Measurements from ENCODE around the gene SHROOM4. TPM values are rescaled to one million over a fixed set of nuclear protein-coding genes. Genes with fewer than 3 reads are reported as not detected.

SHROOM4 gene
- total RNA-seq, 6 experiments from 2014 or later = 0.55 to 2.0 (median 1.2) TPM

DNA sequence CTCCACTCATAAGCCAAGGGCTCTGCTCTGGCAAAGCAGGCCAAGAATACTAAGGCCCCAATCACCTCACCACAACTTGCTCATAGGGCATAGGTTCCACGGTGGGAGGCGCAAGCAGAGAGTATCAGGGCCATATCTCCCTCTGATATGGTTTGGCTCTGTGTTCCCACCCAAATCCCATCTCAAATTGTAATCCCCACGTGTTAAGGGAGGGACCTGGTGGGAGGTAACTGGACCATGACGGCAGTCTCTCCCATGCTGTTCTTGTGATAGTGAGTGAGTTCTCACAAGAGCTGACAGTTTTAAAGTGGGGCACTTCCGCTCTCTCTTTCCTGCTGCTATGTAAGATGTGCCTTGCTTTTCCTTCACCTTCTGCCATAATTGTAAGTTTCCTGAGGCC, 88.7 kb downstream of the SHROOM4 start:
- intact Hi-C loops (cut with DNase I) = no loop called here
- ATAC-seq (no peak), DNase-seq (no peak)
- H3K9me3 ChIP-seq = no peaks in the 10 kb centered on the region
- WGBS (ENCODE audit: insufficient coverage, low coverage, low lambda C conversion rate, missing lambda C conversion rate) = 60% methylated on average over 3 of the region's 5 CpGs
- TF ChIP-seq, protein P1, sequence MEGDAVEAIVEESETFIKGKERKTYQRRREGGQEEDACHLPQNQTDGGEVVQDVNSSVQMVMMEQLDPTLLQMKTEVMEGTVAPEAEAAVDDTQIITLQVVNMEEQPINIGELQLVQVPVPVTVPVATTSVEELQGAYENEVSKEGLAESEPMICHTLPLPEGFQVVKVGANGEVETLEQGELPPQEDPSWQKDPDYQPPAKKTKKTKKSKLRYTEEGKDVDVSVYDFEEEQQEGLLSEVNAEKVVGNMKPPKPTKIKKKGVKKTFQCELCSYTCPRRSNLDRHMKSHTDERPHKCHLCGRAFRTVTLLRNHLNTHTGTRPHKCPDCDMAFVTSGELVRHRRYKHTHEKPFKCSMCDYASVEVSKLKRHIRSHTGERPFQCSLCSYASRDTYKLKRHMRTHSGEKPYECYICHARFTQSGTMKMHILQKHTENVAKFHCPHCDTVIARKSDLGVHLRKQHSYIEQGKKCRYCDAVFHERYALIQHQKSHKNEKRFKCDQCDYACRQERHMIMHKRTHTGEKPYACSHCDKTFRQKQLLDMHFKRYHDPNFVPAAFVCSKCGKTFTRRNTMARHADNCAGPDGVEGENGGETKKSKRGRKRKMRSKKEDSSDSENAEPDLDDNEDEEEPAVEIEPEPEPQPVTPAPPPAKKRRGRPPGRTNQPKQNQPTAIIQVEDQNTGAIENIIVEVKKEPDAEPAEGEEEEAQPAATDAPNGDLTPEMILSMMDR (IDR thresholded peaks at IDR 0.05) = no peak
- TF ChIP-seq POLR2A (IDR thresholded peaks at IDR 0.05) = no peak
- no peaks in the 10 kb centered on the region for H3K27me3 ChIP-seq
- H3K4me3 ChIP-seq = no peak overlapping the region
- H3K4me1 ChIP-seq = no peaks in the 10 kb centered on the region
- H3K36me3 ChIP-seq = no peaks in the 10 kb centered on the region
- no peak overlapping the region for H3K27ac ChIP-seq

DNA sequence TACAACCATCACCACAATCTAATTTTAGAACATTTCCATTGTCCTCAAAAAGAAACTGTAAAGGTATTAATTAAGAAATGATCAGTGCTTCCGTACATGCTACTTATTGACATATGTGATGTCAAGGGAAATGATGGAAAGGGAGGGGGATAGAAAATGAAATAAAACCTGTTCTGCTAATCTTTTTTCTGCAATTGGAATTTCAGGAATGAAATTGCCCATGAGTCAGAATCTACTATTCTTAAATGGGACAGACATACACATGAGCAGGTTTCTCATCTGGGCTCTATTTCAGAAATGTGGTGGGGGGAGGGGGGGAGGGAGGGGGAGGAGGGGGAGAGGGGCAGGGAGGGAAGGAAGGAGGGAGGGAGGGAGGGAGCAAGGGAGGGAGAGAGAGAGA, 91.0 kb downstream of the SHROOM4 start:
- WGBS (ENCODE audit: insufficient coverage, low coverage, low lambda C conversion rate, missing lambda C conversion rate) = 75% methylated on average over 1 of the region's 1 CpG

GRCh38 chrX:50721764-50722521, 92.1 kb downstream of the SHROOM4 start:
- intact Hi-C loops (cut with DNase I) = no loop called here

More for the DNA sequence above, 91.0 kb downstream of the SHROOM4 start:
- no peak for TF ChIP-seq POLR2A (IDR thresholded peaks at IDR 0.05)
- TF ChIP-seq, protein P1 (IDR thresholded peaks at IDR 0.05) = no peak
- no peak overlapping the region for H3K27ac ChIP-seq
- no peaks in the 10 kb centered on the region for H3K9me3 ChIP-seq
- ATAC-seq (no peak), DNase-seq (no peak)
- no peak overlapping the region for H3K4me3 ChIP-seq
- intact Hi-C loops (cut with DNase I) = no loop called here
- H3K4me1 ChIP-seq = no peaks in the 10 kb centered on the region
- no peaks in the 10 kb centered on the region for H3K27me3 ChIP-seq
- H3K36me3 ChIP-seq = no peaks in the 10 kb centered on the region

GRCh38 chrX:50719614-50720013, 94.4 kb downstream of the SHROOM4 start:
- Histone ChIP-seq H3K4me1 (peaks cover 0 to under 1% (median 0%) of the 10 kb centered on the region in 4 donors), H3K27ac (no peak overlapping the region), H3K9me3 (no peaks in the 10 kb centered on the region), H3K4me3 (no peak overlapping the region), H3K36me3 (no peaks in the 10 kb centered on the region), H3K27me3 (no peaks in the 10 kb centered on the region)
- DNase-seq (no peak), ATAC-seq (no peak)
- intact Hi-C loops (cut with DNase I) = no loop called here
- TF ChIP-seq, protein P1 (IDR thresholded peaks at IDR 0.05) = no peak
- no peak for TF ChIP-seq POLR2A (IDR thresholded peaks at IDR 0.05)
- WGBS (ENCODE audit: insufficient coverage, low coverage, low lambda C conversion rate, missing lambda C conversion rate) = 66% methylated on average over 2 of the region's 2 CpGs

More at GRCh38 chrX:50721764-50722521, 92.1 kb downstream of the SHROOM4 start:
- H3K9me3 ChIP-seq = no peaks in the 10 kb centered on the region
- H3K27me3 ChIP-seq = no peaks in the 10 kb centered on the region
- WGBS (ENCODE audit: insufficient coverage, low coverage, low lambda C conversion rate, missing lambda C conversion rate) = 33% methylated on average over 1 of the region's 1 CpG
- ATAC-seq (no peak), DNase-seq (no peak)
- no peaks in the 10 kb centered on the region for H3K36me3 ChIP-seq
- no peaks in the 10 kb centered on the region for H3K4me1 ChIP-seq
- TF ChIP-seq, protein P1 (IDR thresholded peaks at IDR 0.05) = no peak
- H3K27ac ChIP-seq = no peak overlapping the region
- no peak overlapping the region for H3K4me3 ChIP-seq

Measured in right lobe of liver (tissue), 6 donors.